ENCODE data around the gene ADAM15. TPM values are rescaled to one million over a fixed set of nuclear protein-coding genes. Genes with fewer than 3 reads are reported as not detected.

The ADAM15 gene
- total and polyA plus RNA-seq, 2 donors (not counting 1 experiment from before 2014, with no cell fraction given), result 14.6 to 28.4 TPM

GRCh38 chr1:155080312-155081228, 29.5 kb downstream of the ADAM15 start:
- Mint-ChIP-seq H3K4me3 (peak overlapping the region; percentile 83), H3K9me3 (ENCODE audit: insufficient read depth) (no peaks in the 10 kb centered on the region), H3K4me1 (peaks cover 63% of the 10 kb centered on the region), H3K27ac (no peak overlapping the region), H3K27me3 (peaks cover 38% of the 10 kb centered on the region)
- Histone ChIP-seq H3K9me3 (ENCODE audit: control extremely low read depth in 1 of 3, control insufficient read depth in 2 of 3, insufficient read depth in 1 of 3, low read length in 2 of 3) (peaks cover 0 to 30% (median 0%) of the 10 kb centered on the region in 3 donors), H3K79me2 (ENCODE audit: control insufficient read depth, insufficient read depth, low read length) (no peaks in the 10 kb centered on the region), H3K36me3 (replicated peaks in 1 of 2; ENCODE audit: control extremely low read depth in 1 of 2, control insufficient read depth in 1 of 2, extremely low read depth in 1 of 2, insufficient read depth in 2 of 2, low read length in 1 of 2) (no peaks in the 10 kb centered on the region), H3K27me3 (replicated peaks in 1 of 4; ENCODE audit: control extremely low read depth in 1 of 4, control insufficient read depth in 3 of 4, insufficient read depth in 4 of 4, low read length in 3 of 4) (peaks cover 0 to 57% (median 43%) of the 10 kb centered on the region in 4 experiments), H2AFZ (ENCODE audit: insufficient read depth, low read depth, low read length, poor library complexity, severe bottlenecking) (no peak overlapping the region), H4K20me1 (ENCODE audit: control insufficient read depth, insufficient read depth, low read length, poor library complexity, severe bottlenecking) (peaks cover 46% of the 10 kb centered on the region), H3K27ac (ENCODE audit: low read length in 2 of 2) (no peak overlapping the region), H3K4me3 (ENCODE audit: control extremely low read depth in 1 of 5, extremely low read depth in 1 of 5, insufficient read depth in 1 of 5, low read depth in 2 of 5, low read length in 4 of 5) (peak overlapping the region in 4 of 5 experiments; percentile 8 to 52 (median 36)), H3K9ac (ENCODE audit: low read length) (peak overlapping the region; percentile 36), H3K4me1 (ENCODE audit: control insufficient read depth in 2 of 2, insufficient read depth in 2 of 2, low read length in 2 of 2) (peaks cover 60 to 67% of the 10 kb centered on the region in 2 donors), H3K4me2 (replicated peaks; ENCODE audit: low read depth, low read length, poor library complexity, severe bottlenecking) (peak overlapping the region; percentile 97)
- ATAC-seq (ENCODE audit: low read depth) (no peak), DNase-seq (peak; percentile 61)
- intact Hi-C loops (cut with micrococcal nuclease), result no loop called here
- ChIA-PET CTCF (interaction anchor here (0.6 to 1.6 kb wide), 7 partner anchors 9 to 411 kb away, joined by 3 to 7 read pairs (median 5); partner anchors contain the start of gene ADAM15), POLR2A (interaction anchor here (1.6 to 2.8 kb wide), 2 partner anchors 10 to 16 kb away, joined by 7 to 9 read pairs; no protein-coding TSS in a partner anchor)
- 2% methylated on average over 50 of the region's 71 CpGs for WGBS (ENCODE audit: insufficient coverage)
- TF ChIP-seq EZH2 (IDR thresholded peaks at IDR 0.05; ENCODE audit: borderline replicate concordance, insufficient read depth, low read depth, low read length, poor library complexity, severe bottlenecking) (peak; percentile 94), CTCF (IDR thresholded peaks at IDR 0.05) (no peak)
